PC-3 (cell line): Measurements from ENCODE around the gene SH3PXD2A.

Source experiments
- EZH2 ChIP-seq: fragments of 300-600 bp; sonication (generic); IDR thresholded peaks from one replicate; pipeline ENCODE4 v1.6.1; 2017; ENCODE audit warnings: antibody characterized with exemption, mild to moderate bottlenecking, low read length; ENCODE audit not compliant: unreplicated experiment
- EZH2phosphoT487 ChIP-seq: fragments of 300-600 bp; sonication (generic); IDR thresholded peaks from 2 replicates; pipeline ENCODE4 v1.6.1; 2018; ENCODE audit warnings: mild to moderate bottlenecking, antibody characterized with exemption, low read length, borderline replicate concordance
- TF ChIP-seq, protein P1 (sequence below): fragments of 300-600 bp; sonication (generic); conservative IDR thresholded peaks from 2 replicates; pipeline ENCODE4 v1.5.1; 2017; ENCODE audit warnings: antibody characterized with exemption, low read depth, mild to moderate bottlenecking, low read length

DNA sequence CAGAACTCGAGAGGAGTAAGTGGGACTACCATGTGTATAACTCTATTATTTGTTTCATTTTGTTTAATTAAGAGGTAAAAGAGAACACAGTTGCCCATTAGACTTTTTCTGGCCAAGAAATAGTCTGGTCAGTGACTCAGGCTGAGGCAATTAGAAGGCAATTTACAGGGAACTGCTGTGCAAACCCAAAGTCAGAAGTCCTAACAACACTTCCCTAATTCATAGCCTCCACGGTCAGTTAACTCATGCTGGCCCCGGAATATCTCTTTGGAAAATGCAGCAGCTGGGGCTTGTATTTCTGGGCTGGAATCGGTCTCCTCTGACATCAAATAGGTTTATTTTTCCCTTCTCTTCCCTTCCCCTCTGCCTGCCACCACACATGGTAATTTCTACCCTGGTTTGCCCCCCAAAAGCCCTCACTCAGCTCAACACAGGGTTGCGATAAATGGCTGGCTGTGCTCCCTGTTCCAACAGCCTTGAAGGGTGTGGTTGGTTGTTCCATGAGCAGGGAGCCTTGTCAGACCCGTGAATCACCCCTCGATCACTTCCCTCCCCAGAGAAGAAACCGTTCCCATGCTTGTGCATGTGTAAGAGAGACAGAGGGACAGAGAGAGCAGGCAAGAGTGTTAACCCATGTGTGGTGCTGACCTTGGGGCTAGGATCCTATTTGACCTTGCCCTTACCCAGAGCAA lies 5.3 kb downstream of the SH3PXD2A start:
- TF ChIP-seq, protein P1, sequence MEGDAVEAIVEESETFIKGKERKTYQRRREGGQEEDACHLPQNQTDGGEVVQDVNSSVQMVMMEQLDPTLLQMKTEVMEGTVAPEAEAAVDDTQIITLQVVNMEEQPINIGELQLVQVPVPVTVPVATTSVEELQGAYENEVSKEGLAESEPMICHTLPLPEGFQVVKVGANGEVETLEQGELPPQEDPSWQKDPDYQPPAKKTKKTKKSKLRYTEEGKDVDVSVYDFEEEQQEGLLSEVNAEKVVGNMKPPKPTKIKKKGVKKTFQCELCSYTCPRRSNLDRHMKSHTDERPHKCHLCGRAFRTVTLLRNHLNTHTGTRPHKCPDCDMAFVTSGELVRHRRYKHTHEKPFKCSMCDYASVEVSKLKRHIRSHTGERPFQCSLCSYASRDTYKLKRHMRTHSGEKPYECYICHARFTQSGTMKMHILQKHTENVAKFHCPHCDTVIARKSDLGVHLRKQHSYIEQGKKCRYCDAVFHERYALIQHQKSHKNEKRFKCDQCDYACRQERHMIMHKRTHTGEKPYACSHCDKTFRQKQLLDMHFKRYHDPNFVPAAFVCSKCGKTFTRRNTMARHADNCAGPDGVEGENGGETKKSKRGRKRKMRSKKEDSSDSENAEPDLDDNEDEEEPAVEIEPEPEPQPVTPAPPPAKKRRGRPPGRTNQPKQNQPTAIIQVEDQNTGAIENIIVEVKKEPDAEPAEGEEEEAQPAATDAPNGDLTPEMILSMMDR, result no peak
- no peak for TF ChIP-seq EZH2
- no peak for TF ChIP-seq EZH2phosphoT487
